GM13976 (cell line): ENCODE measurements around the gene PIGH.
"Not testable (repeated sequence)": the region's sequence is repeated elsewhere in the genome, so short reads cannot be mapped to it uniquely, and the experiment has no call there.

Experiments used
- DNase-seq: peaks from one replicate; pipeline ENCODE4 v3.0.0; 2012; ENCODE audit warnings: low spot score
- CTCF ChIP-seq: IDR thresholded peaks from 2 replicates; pipeline ENCODE4 v1.5.1; 2012; ENCODE audit warnings: borderline replicate concordance, mild to moderate bottlenecking; ENCODE audit not compliant: insufficient read depth; ENCODE audit errors: extremely low read depth, missing control alignments, control extremely low read depth
- in situ Hi-C: fragments of 300-500 bp; cut with MboI; formaldehyde crosslinking; loops from one replicate; pipeline ENCODE4 v1.12.0; 2022; ENCODE audit warnings: low sequenced_read_pairs, mixed read lengths, inconsistent platforms; ENCODE audit not compliant: unreplicated experiment

PIGH gene

GRCh38 chr14:67609642-67610310 is 9.7 kb upstream of the PIGH start:
- no peak for TF ChIP-seq CTCF
- in situ Hi-C loops, result loop anchor here (10.0 kb wide), 1 partner anchor 95 kb away; the partner anchor contains the start of gene RDH12
- no peak for DNase-seq

- DNase-seq, result no peak
- in situ Hi-C loops, result no loop called here
- TF ChIP-seq CTCF, result no peak
Observed at GRCh38 chr14:67607646-67608045, 7.6 kb upstream of the PIGH start.

- in situ Hi-C loops, result no loop called here
- no peak for DNase-seq
- no peak for TF ChIP-seq CTCF
Observed at GRCh38 chr14:67602995-67603545, 3.0 kb upstream of the PIGH start.

- in situ Hi-C loops, result no loop called here
- no peak for TF ChIP-seq CTCF
- no peak for DNase-seq
Observed at GRCh38 chr14:67602076-67602475, 2.0 kb upstream of the PIGH start.

- DNase-seq, in situ Hi-C loops: not testable (repeated sequence)
Observed at GRCh38 chr14:67600562-67600974, 500 bp upstream of the PIGH start.

- no peak for TF ChIP-seq CTCF
- in situ Hi-C loops, result no loop called here
- no peak for DNase-seq
Observed at GRCh38 chr14:67595392-67595791, 4.7 kb downstream of the PIGH start.

- in situ Hi-C loops, DNase-seq: not testable (repeated sequence)
Observed at GRCh38 chr14:67593650-67594049, 6.4 kb downstream of the PIGH start.
